ENCODE results near the gene MED9.
A peak's percentile ranks its signal among the peaks of the same experiment; 100 is the strongest.

MED9 gene

DNA sequence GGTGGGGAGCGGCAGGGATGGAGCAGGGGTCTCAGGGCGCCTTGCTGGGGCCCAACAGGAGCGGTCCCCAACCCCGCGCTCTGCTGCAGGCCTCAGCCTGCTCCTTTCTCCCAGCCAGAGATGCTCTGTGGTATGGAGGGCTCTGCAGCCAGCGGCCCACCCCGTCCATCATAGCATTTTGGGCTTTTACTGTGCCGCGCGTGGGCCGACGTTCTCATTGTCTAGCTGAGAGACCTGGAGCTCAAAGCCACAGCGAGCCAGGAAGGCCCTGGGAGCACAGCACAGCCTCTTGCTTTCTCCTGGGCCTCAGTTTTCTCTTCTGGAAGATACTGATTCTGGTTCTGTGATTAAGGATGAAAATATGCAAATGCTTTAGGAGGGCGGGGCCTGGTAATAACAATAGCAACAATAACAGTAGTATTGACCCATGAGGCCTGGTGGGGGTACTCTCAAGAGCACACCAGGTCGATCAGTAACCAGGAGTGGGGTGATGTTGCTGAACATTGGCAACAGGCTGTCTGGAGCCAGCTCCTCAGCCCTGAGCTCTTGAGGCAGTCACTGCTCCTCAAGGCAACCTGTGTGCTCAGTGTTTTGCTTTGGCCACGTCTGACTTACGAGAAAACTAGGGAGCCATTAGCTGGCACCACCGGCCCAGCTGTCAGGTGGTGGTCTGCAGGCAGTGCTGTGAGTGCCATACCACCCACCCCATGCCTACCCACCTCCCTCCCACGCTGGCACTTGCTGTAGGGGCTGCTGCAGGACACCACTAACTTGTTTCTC, 20.5 kb downstream of the MED9 start:
- H3K36me3 ChIP-seq (ENCODE audit: insufficient read depth, low read length), result peaks cover 6% of the 10 kb centered on the region; the same call in 1 of the 2 replicates
- H3K9ac ChIP-seq (ENCODE audit: low read depth, low read length, poor library complexity, severe bottlenecking), result peak overlapping the region; percentile 81

DNA sequence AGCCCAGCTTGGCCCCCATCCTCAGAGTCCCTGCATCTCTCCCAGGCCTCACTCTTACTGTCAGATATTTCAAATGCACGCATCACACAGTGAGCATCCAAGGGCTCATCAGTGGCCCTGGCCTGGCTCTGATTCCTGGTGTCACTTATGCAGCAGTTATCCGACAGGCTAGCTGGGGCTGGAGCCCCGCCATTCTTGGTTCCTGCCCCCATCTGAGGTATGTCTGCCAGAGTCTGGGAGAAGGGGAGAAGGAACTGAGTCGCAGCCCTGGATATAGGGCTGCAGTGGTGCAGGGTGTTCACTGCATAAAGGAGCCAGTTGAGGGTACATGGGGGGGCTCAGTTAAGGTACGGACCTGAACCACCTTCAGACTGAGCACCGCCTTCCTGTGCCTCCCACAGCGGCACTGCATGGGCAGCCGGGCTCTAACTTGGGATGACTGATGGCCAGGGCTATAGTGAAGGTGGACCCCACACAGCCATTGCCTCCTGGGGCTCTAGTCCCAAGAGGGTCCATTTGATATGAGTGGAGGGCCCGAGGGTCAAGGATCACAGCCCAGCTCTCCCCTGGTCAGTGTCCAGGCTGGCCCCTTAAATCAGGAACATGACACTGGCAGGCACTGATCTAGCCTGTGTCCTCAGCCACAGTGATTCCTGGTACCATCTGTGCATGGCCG, 21.2 kb downstream of the MED9 start:
- H3K79me2 ChIP-seq (ENCODE audit: insufficient read depth, low read length), result no peaks in the 10 kb centered on the region
- no peak overlapping the region for H3K4me2 ChIP-seq (ENCODE audit: low read depth, low read length, poor library complexity, severe bottlenecking)
- no peaks in the 10 kb centered on the region for H4K20me1 ChIP-seq (ENCODE audit: insufficient read depth, low read length, poor library complexity, severe bottlenecking)
- no peak for TF ChIP-seq EZH2phosphoT487 (IDR thresholded peaks at IDR 0.05; ENCODE audit: borderline replicate concordance)
- TF ChIP-seq, protein P1, sequence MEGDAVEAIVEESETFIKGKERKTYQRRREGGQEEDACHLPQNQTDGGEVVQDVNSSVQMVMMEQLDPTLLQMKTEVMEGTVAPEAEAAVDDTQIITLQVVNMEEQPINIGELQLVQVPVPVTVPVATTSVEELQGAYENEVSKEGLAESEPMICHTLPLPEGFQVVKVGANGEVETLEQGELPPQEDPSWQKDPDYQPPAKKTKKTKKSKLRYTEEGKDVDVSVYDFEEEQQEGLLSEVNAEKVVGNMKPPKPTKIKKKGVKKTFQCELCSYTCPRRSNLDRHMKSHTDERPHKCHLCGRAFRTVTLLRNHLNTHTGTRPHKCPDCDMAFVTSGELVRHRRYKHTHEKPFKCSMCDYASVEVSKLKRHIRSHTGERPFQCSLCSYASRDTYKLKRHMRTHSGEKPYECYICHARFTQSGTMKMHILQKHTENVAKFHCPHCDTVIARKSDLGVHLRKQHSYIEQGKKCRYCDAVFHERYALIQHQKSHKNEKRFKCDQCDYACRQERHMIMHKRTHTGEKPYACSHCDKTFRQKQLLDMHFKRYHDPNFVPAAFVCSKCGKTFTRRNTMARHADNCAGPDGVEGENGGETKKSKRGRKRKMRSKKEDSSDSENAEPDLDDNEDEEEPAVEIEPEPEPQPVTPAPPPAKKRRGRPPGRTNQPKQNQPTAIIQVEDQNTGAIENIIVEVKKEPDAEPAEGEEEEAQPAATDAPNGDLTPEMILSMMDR (conservative IDR thresholded peaks at IDR 0.05; ENCODE audit: low read length), result no peak
- H3K4me3 ChIP-seq (ENCODE audit: low read length, poor library complexity, severe bottlenecking), result no peak overlapping the region
- peaks cover under 1% of the 10 kb centered on the region; the same call in 1 of the 2 replicates for H3K36me3 ChIP-seq (ENCODE audit: insufficient read depth, low read length)
- no peaks in the 10 kb centered on the region; the same call in 1 of the 2 replicates for H3F3A ChIP-seq (ENCODE audit: low read depth)
- H3K9me3 ChIP-seq (ENCODE audit: insufficient read depth, low read depth, low read length), result no peaks in the 10 kb centered on the region
- H3K9ac ChIP-seq (ENCODE audit: low read depth, low read length, poor library complexity, severe bottlenecking), result no peak overlapping the region
- H3K4me1 ChIP-seq (ENCODE audit: insufficient read depth, low read length, poor library complexity, severe bottlenecking), result peaks cover 13% of the 10 kb centered on the region
- no peaks in the 10 kb centered on the region for H3K9me2 ChIP-seq (replicated peaks; ENCODE audit: low read depth, low read length)
- H3K27me3 ChIP-seq (ENCODE audit: insufficient read depth, low read length, poor library complexity, severe bottlenecking), result no peaks in the 10 kb centered on the region
- no peak overlapping the region for H2AFZ ChIP-seq (ENCODE audit: low read length)

More for the DNA sequence above, 20.5 kb downstream of the MED9 start:
- no peaks in the 10 kb centered on the region for H3K9me3 ChIP-seq (ENCODE audit: insufficient read depth, low read depth, low read length)
- no peaks in the 10 kb centered on the region for H3K79me2 ChIP-seq (ENCODE audit: insufficient read depth, low read length)
- H3K4me1 ChIP-seq (ENCODE audit: insufficient read depth, low read length, poor library complexity, severe bottlenecking), result peaks cover 13% of the 10 kb centered on the region
- peak overlapping the region; percentile 86 for H3K4me3 ChIP-seq (ENCODE audit: low read length, poor library complexity, severe bottlenecking)
- no peaks in the 10 kb centered on the region for H3K27me3 ChIP-seq (ENCODE audit: insufficient read depth, low read length, poor library complexity, severe bottlenecking)
- no peaks in the 10 kb centered on the region; the same call in 1 of the 2 replicates for H3F3A ChIP-seq (ENCODE audit: low read depth)
- H2AFZ ChIP-seq (ENCODE audit: low read length), result peak overlapping the region; percentile 67
- H3K4me2 ChIP-seq (ENCODE audit: low read depth, low read length, poor library complexity, severe bottlenecking), result peak overlapping the region; percentile 90
- TF ChIP-seq, protein P1 (conservative IDR thresholded peaks at IDR 0.05; ENCODE audit: low read length), result no peak
- no peak for TF ChIP-seq EZH2phosphoT487 (IDR thresholded peaks at IDR 0.05; ENCODE audit: borderline replicate concordance)
- no peaks in the 10 kb centered on the region for H4K20me1 ChIP-seq (ENCODE audit: insufficient read depth, low read length, poor library complexity, severe bottlenecking)
- H3K9me2 ChIP-seq (replicated peaks; ENCODE audit: low read depth, low read length), result no peaks in the 10 kb centered on the region

DNA sequence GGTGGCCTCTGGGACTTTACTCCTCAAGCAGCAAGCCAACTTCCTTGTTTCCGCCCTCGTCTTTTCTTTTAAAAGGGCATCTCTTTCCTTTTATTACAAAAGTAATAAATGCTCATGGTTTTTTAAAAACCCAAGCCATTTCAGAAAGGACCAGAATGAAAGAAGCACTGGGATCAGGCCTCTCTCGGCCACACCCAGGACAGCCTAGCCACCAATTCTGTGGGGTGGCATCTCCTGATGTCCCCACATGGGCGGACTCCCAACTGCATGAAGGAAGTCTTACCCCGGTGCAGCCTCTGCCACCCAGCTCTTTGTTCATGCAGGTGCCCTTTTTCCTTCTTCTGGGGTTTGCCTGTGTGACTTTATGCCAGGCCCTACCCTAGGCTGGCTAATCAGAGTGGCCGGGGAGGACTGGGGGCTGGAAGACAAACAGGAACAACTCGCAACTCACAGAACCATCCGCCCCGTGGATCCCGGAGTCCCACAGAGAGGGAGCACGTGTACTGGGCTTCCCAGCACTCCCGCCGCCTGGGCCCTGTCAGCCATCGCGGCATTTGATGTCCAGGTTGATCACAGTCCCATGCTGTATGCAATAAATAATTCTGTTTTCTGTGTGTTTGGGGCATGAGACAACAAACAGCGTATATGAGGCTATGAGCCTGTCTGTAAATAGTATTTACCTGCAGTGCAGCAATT, 22.0 kb downstream of the MED9 start:
- no peaks in the 10 kb centered on the region for H3K36me3 ChIP-seq (ENCODE audit: insufficient read depth, low read length)
- no peaks in the 10 kb centered on the region; the same call in 1 of the 2 replicates for H3F3A ChIP-seq (ENCODE audit: low read depth)
- H3K4me3 ChIP-seq (ENCODE audit: low read length, poor library complexity, severe bottlenecking), result no peak overlapping the region
- no peak overlapping the region for H3K4me2 ChIP-seq (ENCODE audit: low read depth, low read length, poor library complexity, severe bottlenecking)
- no peaks in the 10 kb centered on the region for H3K9me3 ChIP-seq (ENCODE audit: insufficient read depth, low read depth, low read length)
- H3K9ac ChIP-seq (ENCODE audit: low read depth, low read length, poor library complexity, severe bottlenecking), result no peak overlapping the region
- H3K4me1 ChIP-seq (ENCODE audit: insufficient read depth, low read length, poor library complexity, severe bottlenecking), result peaks cover 13% of the 10 kb centered on the region
- H3K79me2 ChIP-seq (ENCODE audit: insufficient read depth, low read length), result no peaks in the 10 kb centered on the region
- no peak overlapping the region for H2AFZ ChIP-seq (ENCODE audit: low read length)
- H3K9me2 ChIP-seq (replicated peaks; ENCODE audit: low read depth, low read length), result no peaks in the 10 kb centered on the region
- no peaks in the 10 kb centered on the region for H3K27me3 ChIP-seq (ENCODE audit: insufficient read depth, low read length, poor library complexity, severe bottlenecking)
- H4K20me1 ChIP-seq (ENCODE audit: insufficient read depth, low read length, poor library complexity, severe bottlenecking), result no peaks in the 10 kb centered on the region
- TF ChIP-seq, protein P1 (conservative IDR thresholded peaks at IDR 0.05; ENCODE audit: low read length), result no peak
